H1 (cell line): ENCODE data around the gene PCDHGB7. TPM values are rescaled to one million over a fixed set of nuclear protein-coding genes. Genes with fewer than 3 reads are reported as not detected.
"Not testable (repeated sequence)": the region's sequence is repeated elsewhere in the genome, so short reads cannot be mapped to it uniquely, and the experiment has no call there.

ENCODE experiments used
- CTCF ChIA-PET: fragments of 300-600 bp; sonication (Branson Sonifier 250); formaldehyde crosslinking; loops from one replicate; lab custom pipeline; 2021; ENCODE audit not compliant: partially characterized antibody; lab: Charles Lee
- POLR2A ChIA-PET: fragments of 300-600 bp; sonication (Branson Sonifier 250); formaldehyde crosslinking; loops from one replicate; lab custom pipeline; 2021; ENCODE audit warnings: inconsistent platforms; ENCODE audit not compliant: partially characterized antibody; lab: Charles Lee
- DNase-seq, 2 experiments: peaks; one replicate each; pipeline versions ENCODE4 v3.0.0 to v3.0.0-alpha.2; 2010 to 2022; ENCODE audit warnings: low spot score in 2 of 2, low read depth in 1 of 2, mixed read lengths in 1 of 2
- FAIRE-seq: peaks from 2 replicates; lab custom pipeline; 2011; peaks lifted over from hg19 to GRCh38; lab: Jason Lieb, UNC
- H2AFZ ChIP-seq: 2 replicates; pipeline ENCODE4 v1.8.1; 2012; ENCODE audit warnings: low read length, inconsistent platforms
- H2AK5ac ChIP-seq: 2 replicates; pipeline ENCODE4 v1.6.1; 2013; ENCODE audit warnings: low read depth, low read length
- H2BK120ac ChIP-seq: replicated peaks from 2 replicates; pipeline ENCODE3; 2013; ENCODE audit warnings: low read depth, low read length, inconsistent platforms
- H2BK12ac ChIP-seq: 2 replicates; pipeline ENCODE4 v1.6.1; 2013; ENCODE audit warnings: low read depth, low read length
- H2BK15ac ChIP-seq: 2 replicates; pipeline ENCODE4 v1.6.1; 2013; ENCODE audit warnings: low read length
- H2BK20ac ChIP-seq: 2 replicates; pipeline ENCODE4 v1.6.1; 2013; ENCODE audit warnings: low read length
- H2BK5ac ChIP-seq: 2 replicates; pipeline ENCODE4 v1.6.1; 2013; ENCODE audit warnings: low read depth, low read length
- H3K14ac ChIP-seq: 2 replicates; pipeline ENCODE4 v1.6.1; 2013; ENCODE audit warnings: inconsistent platforms; ENCODE audit not compliant: insufficient read length
- H3K18ac ChIP-seq: 2 replicates; pipeline ENCODE4 v1.6.1; 2013; ENCODE audit warnings: low read length; ENCODE audit errors: extremely low read depth
- H3K23ac ChIP-seq: 2 replicates; pipeline ENCODE4 v1.6.1; 2013; ENCODE audit warnings: inconsistent platforms; ENCODE audit not compliant: insufficient read length
- H3K23me2 ChIP-seq: 2 replicates; pipeline ENCODE4 v1.6.1; 2013; ENCODE audit warnings: low read depth, low read length
- H3K27ac ChIP-seq: 2 replicates; pipeline ENCODE4 v1.6.1; 2011; ENCODE audit warnings: low read depth, low read length, inconsistent platforms
- H3K27me3 ChIP-seq, 4 experiments: replicated peaks in 1 of 4; 1 replicate in 1 of 4; 2 replicates in 3 of 4; pipeline versions ENCODE4 v1.6.1 to v1.8.1; 2011 to 2013; ENCODE audit warnings: low read length in 3 of 4, mild to moderate bottlenecking in 3 of 4, inconsistent platforms in 2 of 4, mixed read lengths in 2 of 4, moderate library complexity in 1 of 4; ENCODE audit not compliant: control insufficient read depth in 3 of 4, insufficient read depth in 3 of 4; ENCODE audit errors: extremely low read depth in 1 of 4
- H3K36me3 ChIP-seq, 4 experiments: 2 replicates each; pipeline versions ENCODE4 v1.6.1 to v1.8.1; 2011 to 2013; ENCODE audit warnings: mild to moderate bottlenecking in 4 of 4, low read length in 3 of 4, moderate library complexity in 2 of 4, control low read depth in 1 of 4, inconsistent platforms in 1 of 4; ENCODE audit not compliant: insufficient read depth in 4 of 4, control insufficient read depth in 2 of 4
- H3K4ac ChIP-seq: replicated peaks from 2 replicates; pipeline ENCODE3; 2013; ENCODE audit warnings: low read length, low read depth, mixed read lengths, inconsistent platforms; ENCODE audit not compliant: insufficient read length
- H3K4me1 ChIP-seq, 4 experiments: replicated peaks in 1 of 4; 1 replicate in 1 of 4; 2 replicates in 3 of 4; pipeline versions ENCODE4 v1.6.1 to v1.8.1; 2011 to 2013; ENCODE audit warnings: low read length in 3 of 4, inconsistent platforms in 2 of 4, mixed read lengths in 1 of 4; ENCODE audit not compliant: insufficient read depth in 4 of 4, control insufficient read depth in 3 of 4
- H3K4me2 ChIP-seq, 2 experiments: 2 replicates each; pipeline versions ENCODE4 v1.6.1 to v1.8.1; 2011 to 2013; ENCODE audit warnings: low read depth in 2 of 2, low read length in 2 of 2, control low read depth in 1 of 2, inconsistent platforms in 1 of 2, mild to moderate bottlenecking in 1 of 2; ENCODE audit not compliant: insufficient read depth in 1 of 2
- H3K4me3 ChIP-seq, 4 experiments: fragments of 200-600, 300-600 bp in 1 of 4; sonication (generic), shearing (Covaris generic), sonication (Bioruptor Twin) in 1 of 4; 2 replicates each; pipeline versions ENCODE4 v1.5.1 to v1.8.1; 2011 to 2016; ENCODE audit warnings: low read length in 4 of 4, low read depth in 3 of 4, control low read depth in 2 of 4, inconsistent platforms in 2 of 4, mild to moderate bottlenecking in 2 of 4, mixed read lengths in 1 of 4, moderate library complexity in 1 of 4; ENCODE audit not compliant: insufficient read depth in 2 of 4; ENCODE audit errors: extremely low read depth in 1 of 4
- H3K56ac ChIP-seq: replicated peaks from 2 replicates; pipeline ENCODE3; 2013; ENCODE audit warnings: low read depth, mild to moderate bottlenecking, mixed read lengths, low read length, inconsistent platforms; ENCODE audit not compliant: insufficient read length
- H3K79me1 ChIP-seq: 2 replicates; pipeline ENCODE4 v1.6.1; 2013; ENCODE audit warnings: low read depth, low read length, control low read depth
- H3K79me2 ChIP-seq, 2 experiments: 2 replicates each; pipeline versions ENCODE4 v1.6.1 to v1.8.1; 2012 to 2013; ENCODE audit warnings: low read length in 2 of 2, mild to moderate bottlenecking in 2 of 2, inconsistent platforms in 1 of 2; ENCODE audit not compliant: insufficient read depth in 2 of 2, control insufficient read depth in 1 of 2
- H3K9ac ChIP-seq, 4 experiments: replicated peaks in 1 of 4; 1 replicate in 1 of 4; 2 replicates in 3 of 4; pipeline versions ENCODE4 v1.6.1 to v1.8.1; 2011 to 2013; ENCODE audit warnings: low read depth in 3 of 4, low read length in 3 of 4, control low read depth in 2 of 4, mild to moderate bottlenecking in 2 of 4, moderate library complexity in 2 of 4, inconsistent platforms in 1 of 4; ENCODE audit errors: extremely low read depth in 1 of 4
- H3K9me3 ChIP-seq, 2 experiments: 2 replicates each; pipeline versions ENCODE4 v1.6.1 to v1.8.1; 2012 to 2013; ENCODE audit warnings: mild to moderate bottlenecking in 2 of 2, moderate library complexity in 2 of 2, control low read depth in 1 of 2, inconsistent platforms in 1 of 2, low read depth in 1 of 2, low read length in 1 of 2, mixed read lengths in 1 of 2; ENCODE audit not compliant: insufficient read depth in 2 of 2
- H4K20me1 ChIP-seq, 2 experiments: replicated peaks in 1 of 2; 2 replicates each; pipeline versions ENCODE3 to v1.8.1; 2011 to 2013; ENCODE audit warnings: inconsistent platforms in 2 of 2, low read length in 2 of 2, mild to moderate bottlenecking in 1 of 2; ENCODE audit not compliant: insufficient read depth in 2 of 2, control insufficient read depth in 1 of 2
- H4K5ac ChIP-seq: 2 replicates; pipeline ENCODE4 v1.6.1; 2013; ENCODE audit warnings: low read length, low read depth, mixed read lengths, inconsistent platforms; ENCODE audit not compliant: insufficient read length
- H4K8ac ChIP-seq: 2 replicates; pipeline ENCODE4 v1.8.0; 2013; ENCODE audit warnings: mild to moderate bottlenecking, moderate library complexity, low read length, inconsistent platforms; ENCODE audit not compliant: insufficient read depth; ENCODE audit errors: extremely low read depth
- H4K91ac ChIP-seq: replicated peaks from 2 replicates; pipeline ENCODE3; 2013; ENCODE audit warnings: low read length, mixed read lengths, inconsistent platforms; ENCODE audit not compliant: insufficient read length
- ASH2L ChIP-seq: fragments of 200-600, 300-600 bp; sonication (generic); IDR thresholded peaks from one replicate; pipeline ENCODE4 v1.7.1; 2017; ENCODE audit warnings: low read length
- CREB1 ChIP-seq: IDR thresholded peaks from 2 replicates; pipeline ENCODE4 v1.6.1; 2012; ENCODE audit warnings: inconsistent platforms
- JUND ChIP-seq: IDR thresholded peaks from 2 replicates; pipeline ENCODE4 v1.6.1; 2011; ENCODE audit warnings: mild to moderate bottlenecking, improper control_type of control experiment, low read length
- NRF1 ChIP-seq: IDR thresholded peaks from 2 replicates; pipeline ENCODE4 v1.6.1; 2011; ENCODE audit warnings: mild to moderate bottlenecking, low read depth, low read length, improper control_type of control experiment
- PHF8 ChIP-seq: fragments of 200-600 bp; sonication (generic); conservative IDR thresholded peaks from 2 replicates; pipeline ENCODE4 v1.7.1; 2012; ENCODE audit warnings: low read depth, mild to moderate bottlenecking, inconsistent platforms, low read length, moderate library complexity
- RAD21 ChIP-seq, 2 experiments: IDR thresholded peaks in 1 of 2; conservative IDR thresholded peaks in 1 of 2; 2 replicates each; pipeline ENCODE4 v1.6.1; 2011; ENCODE audit warnings: low read depth in 2 of 2, low read length in 2 of 2, improper control_type of control experiment in 1 of 2, inconsistent platforms in 1 of 2, mild to moderate bottlenecking in 1 of 2, moderate library complexity in 1 of 2
- TAF1 ChIP-seq: IDR thresholded peaks from 2 replicates; pipeline ENCODE4 v1.6.1; 2011; ENCODE audit warnings: mild to moderate bottlenecking, low read depth, low read length
- WGBS, 2 experiments: shearing (Covaris generic) in 1 of 2; methylation state at CpG; one replicate each; pipeline versions ENCODE4 v1.1.6 to v1.1.7; 2013 to 2015; ENCODE audit warnings: low lambda C conversion rate in 2 of 2, mixed read lengths in 2 of 2, inconsistent platforms in 1 of 2, low coverage in 1 of 2, missing lambda C conversion rate in 1 of 2; ENCODE audit not compliant: insufficient replicate concordance in 2 of 2, insufficient coverage in 1 of 2, insufficient read length in 1 of 2; ENCODE audit errors: extremely low coverage in 1 of 2, missing lambda C conversion rate in 1 of 2; 5-methylcytosine and 5-hydroxymethylcytosine counted together
- long read RNA-seq, 2 experiments: library from RNA in 1 of 2; library from capped mRNA in 1 of 2; stranded (forward); transcript quantifications; one replicate each; pipeline ENCODE4 v2.0.0, GENCODE V29; 2021; ENCODE audit warnings: inconsistent platforms in 1 of 2
- polyA minus RNA-seq, 3 experiments: library from RNA; depleted of rRNA, polyadenylated mRNA; stranded (reverse); fragments of >200 nt; gene quantifications; 1 replicate in 2 of 3; 2 replicates in 1 of 3; pipeline ENCODE4 v1.2.3, GENCODE V29; 2011
- polyA plus RNA-seq, 7 experiments: library from polyadenylated mRNA; depleted of rRNA in 3 of 7; stranded (reverse) in 5 of 7; unstranded in 2 of 7; fragments of >200 nt in 5 of 7; fragments of 200-250 nt in 2 of 7; gene quantifications; 1 replicate in 5 of 7; 2 replicates in 1 of 7; 4 replicates in 1 of 7; pipeline versions ENCODE4 v1.2.1 to v1.2.3, GENCODE V29; 2011 to 2013; ENCODE audit warnings: missing spikeins in 2 of 7, mixed read lengths in 2 of 7
- total RNA-seq: library from RNA; stranded (reverse); fragmentation: NEBNext Ultra II Directional; extraction: Animal tissue kit (Norgen Biotek cat#: 25700); gene quantifications from 2 replicates; pipeline ENCODE4 v1.2.1, GENCODE V29; 2021
- TF ChIP-seq, protein P1 (sequence below): IDR thresholded peaks from 2 replicates; pipeline ENCODE4 v1.6.1; 2012; ENCODE audit warnings: inconsistent platforms

The PCDHGB7 gene
- total RNA-seq (8.7 and 9.5 TPM in 2 replicates), polyA plus RNA-seq (2011; rRNA removed) (4.1 and 5.5 TPM in 2 replicates), polyA minus RNA-seq (2011; rRNA and poly(A)+ RNA removed) (11.3 and 13.8 TPM in 2 replicates)
- 3.5 TPM for polyA plus RNA-seq (2011; cell fraction: cytosol; rRNA removed)
- polyA plus RNA-seq (2011; cell fraction: nucleus; rRNA removed): 12.5 TPM
- polyA plus RNA-seq (2012, experiment 1 of 2): 4.6 to 6.4 TPM (median 6.0 TPM) in 4 replicates
- 4.3 TPM for polyA plus RNA-seq (2012, experiment 2 of 2)
- 14.2 TPM for polyA plus RNA-seq (2013, experiment 1 of 2)
- polyA plus RNA-seq (2013, experiment 2 of 2): 11.0 TPM
- polyA minus RNA-seq (2011; cell fraction: cytosol; rRNA and poly(A)+ RNA removed): 8.0 TPM
- polyA minus RNA-seq (2011; cell fraction: nucleus; rRNA and poly(A)+ RNA removed): 32.8 TPM
- long read RNA-seq, experiment 1: 0 reads
- long read RNA-seq, experiment 2: 0 reads

- not testable (repeated sequence) for H3K23ac ChIP-seq, H3K27ac ChIP-seq
- DNase-seq: peak in 1 of 2 experiments; percentile 87
- TF ChIP-seq JUND (0 out of 2 replicates have a peak, but pooled peaks have one; percentile 25), ASH2L (peak; percentile 95), CREB1 (0 out of 2 replicates have a peak, but pooled peaks have one; percentile 38), RAD21 (IDR thresholded peaks at IDR 0.05 in 1 of 2, conservative IDR thresholded peaks at IDR 0.05 in 1 of 2; ENCODE audit: low read depth in 2 of 2, low read length in 2 of 2) (peak; percentile 93 to 94), NRF1 (peak; percentile 32), PHF8 (0 out of 2 replicates have a peak, but pooled peaks have one; percentile 19), TAF1 (peak; percentile 46; the same call in 1 of the 2 replicates)
- TF ChIP-seq, protein P1, sequence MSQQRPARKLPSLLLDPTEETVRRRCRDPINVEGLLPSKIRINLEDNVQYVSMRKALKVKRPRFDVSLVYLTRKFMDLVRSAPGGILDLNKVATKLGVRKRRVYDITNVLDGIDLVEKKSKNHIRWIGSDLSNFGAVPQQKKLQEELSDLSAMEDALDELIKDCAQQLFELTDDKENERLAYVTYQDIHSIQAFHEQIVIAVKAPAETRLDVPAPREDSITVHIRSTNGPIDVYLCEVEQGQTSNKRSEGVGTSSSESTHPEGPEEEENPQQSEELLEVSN: peak; percentile 26; the same call in 1 of the 2 replicates
These were observed at the start of gene PCDHGB7 for GRCh38 chr5:141417494-141418172. PCDHGB7 (plus strand) TSS chr5:141417677; CDS start chr5:141417860, 183 bp downstream.

More at GRCh38 chr5:141417494-141418172, at the start of gene PCDHGB7:
- not testable (repeated sequence) for H2BK15ac ChIP-seq, H2AK5ac ChIP-seq, H3K4me1 ChIP-seq, H3K23me2 ChIP-seq, H2AFZ ChIP-seq, H4K5ac ChIP-seq, H3K56ac ChIP-seq, H2BK20ac ChIP-seq, H3K14ac ChIP-seq, FAIRE-seq, H3K18ac ChIP-seq, H3K79me2 ChIP-seq, H2BK12ac ChIP-seq, H3K79me1 ChIP-seq, H2BK5ac ChIP-seq, H3K4ac ChIP-seq, H4K91ac ChIP-seq, H4K20me1 ChIP-seq, H2BK120ac ChIP-seq
- peak within 1 kb of the TSS; percentile 60 to 65 for H3K4me2 ChIP-seq
- H3K36me3 ChIP-seq: peaks cover 0 to 21% (median under 1%) of the 10 kb centered on the region in 4 experiments; a peak in 2 of 8 replicates
- peak within 1 kb of the TSS; percentile 48 to 73 (median 62) for H3K4me3 ChIP-seq
- peaks cover 0 to 12% (median 6%) of the 10 kb centered on the region in 4 experiments; a peak in 4 of 7 replicates for H3K27me3 ChIP-seq
- peak within 1 kb of the TSS; percentile 77 for H4K8ac ChIP-seq
- peaks cover 26 to 30% of the 10 kb centered on the region in 2 experiments for H3K9me3 ChIP-seq
- WGBS, 2 experiments: 11% methylated on average over 35 of the region's 47 CpGs; no CpG with 5 or more reads in 1 of the 2 experiments
- H3K9ac ChIP-seq: peak within 1 kb of the TSS in 3 of 4 experiments; percentile 34 to 56 (median 51); a peak in 5 of 7 replicates
- ChIA-PET CTCF (interaction anchor here (0.6 to 23.3 kb wide), 45 partner anchors 11 to 282 kb away, joined by 3 to 1236 read pairs (median 4); partner anchors contain the start of genes PCDHB12, PCDHB13, PCDHB14 and PCDHB15), POLR2A (interaction anchor here (0.6 to 1.4 kb wide), 6 partner anchors 61 to 140 kb away, joined by 3 to 5 read pairs (median 4); no protein-coding TSS in a partner anchor)
